H1 (cell line): ENCODE measurements around the gene BIN1. TPM values are rescaled to one million over a fixed set of nuclear protein-coding genes. Genes with fewer than 3 reads are reported as not detected.
A peak's percentile ranks its signal among the peaks of the same experiment; 100 is the strongest.

Experiments
- CTCF ChIA-PET: fragments of 300-600 bp; sonication (Branson Sonifier 250); formaldehyde crosslinking; loops from one replicate; lab custom pipeline; 2021; ENCODE audit not compliant: partially characterized antibody; lab: Charles Lee
- POLR2A ChIA-PET: fragments of 300-600 bp; sonication (Branson Sonifier 250); formaldehyde crosslinking; loops from one replicate; lab custom pipeline; 2021; ENCODE audit warnings: inconsistent platforms; ENCODE audit not compliant: partially characterized antibody; lab: Charles Lee
- DNase-seq, 2 experiments: peaks; one replicate each; pipeline versions ENCODE4 v3.0.0 to v3.0.0-alpha.2; 2010 to 2022; ENCODE audit warnings: low spot score in 2 of 2, low read depth in 1 of 2, mixed read lengths in 1 of 2
- FAIRE-seq: peaks from 2 replicates; lab custom pipeline; 2011; peaks lifted over from hg19 to GRCh38; lab: Jason Lieb, UNC
- H2AFZ ChIP-seq: 2 replicates; pipeline ENCODE4 v1.8.1; 2012; ENCODE audit warnings: low read length, inconsistent platforms
- H2AK5ac ChIP-seq: 2 replicates; pipeline ENCODE4 v1.6.1; 2013; ENCODE audit warnings: low read depth, low read length
- H2BK120ac ChIP-seq: replicated peaks from 2 replicates; pipeline ENCODE3; 2013; ENCODE audit warnings: low read depth, low read length, inconsistent platforms
- H2BK12ac ChIP-seq: 2 replicates; pipeline ENCODE4 v1.6.1; 2013; ENCODE audit warnings: low read depth, low read length
- H2BK15ac ChIP-seq: 2 replicates; pipeline ENCODE4 v1.6.1; 2013; ENCODE audit warnings: low read length
- H2BK20ac ChIP-seq: 2 replicates; pipeline ENCODE4 v1.6.1; 2013; ENCODE audit warnings: low read length
- H2BK5ac ChIP-seq: 2 replicates; pipeline ENCODE4 v1.6.1; 2013; ENCODE audit warnings: low read depth, low read length
- H3K14ac ChIP-seq: 2 replicates; pipeline ENCODE4 v1.6.1; 2013; ENCODE audit warnings: inconsistent platforms; ENCODE audit not compliant: insufficient read length
- H3K18ac ChIP-seq: 2 replicates; pipeline ENCODE4 v1.6.1; 2013; ENCODE audit warnings: low read length; ENCODE audit errors: extremely low read depth
- H3K23ac ChIP-seq: 2 replicates; pipeline ENCODE4 v1.6.1; 2013; ENCODE audit warnings: inconsistent platforms; ENCODE audit not compliant: insufficient read length
- H3K23me2 ChIP-seq: 2 replicates; pipeline ENCODE4 v1.6.1; 2013; ENCODE audit warnings: low read depth, low read length
- H3K27ac ChIP-seq: 2 replicates; pipeline ENCODE4 v1.6.1; 2011; ENCODE audit warnings: low read depth, low read length, inconsistent platforms
- H3K27me3 ChIP-seq, 4 experiments: replicated peaks in 1 of 4; 1 replicate in 1 of 4; 2 replicates in 3 of 4; pipeline versions ENCODE4 v1.6.1 to v1.8.1; 2011 to 2013; ENCODE audit warnings: low read length in 3 of 4, mild to moderate bottlenecking in 3 of 4, inconsistent platforms in 2 of 4, mixed read lengths in 2 of 4, moderate library complexity in 1 of 4; ENCODE audit not compliant: control insufficient read depth in 3 of 4, insufficient read depth in 3 of 4; ENCODE audit errors: extremely low read depth in 1 of 4
- H3K36me3 ChIP-seq, 4 experiments: 2 replicates each; pipeline versions ENCODE4 v1.6.1 to v1.8.1; 2011 to 2013; ENCODE audit warnings: mild to moderate bottlenecking in 4 of 4, low read length in 3 of 4, moderate library complexity in 2 of 4, control low read depth in 1 of 4, inconsistent platforms in 1 of 4; ENCODE audit not compliant: insufficient read depth in 4 of 4, control insufficient read depth in 2 of 4
- H3K4ac ChIP-seq: replicated peaks from 2 replicates; pipeline ENCODE3; 2013; ENCODE audit warnings: low read length, low read depth, mixed read lengths, inconsistent platforms; ENCODE audit not compliant: insufficient read length
- H3K4me1 ChIP-seq, 4 experiments: replicated peaks in 1 of 4; 1 replicate in 1 of 4; 2 replicates in 3 of 4; pipeline versions ENCODE4 v1.6.1 to v1.8.1; 2011 to 2013; ENCODE audit warnings: low read length in 3 of 4, inconsistent platforms in 2 of 4, mixed read lengths in 1 of 4; ENCODE audit not compliant: insufficient read depth in 4 of 4, control insufficient read depth in 3 of 4
- H3K4me2 ChIP-seq, 2 experiments: 2 replicates each; pipeline versions ENCODE4 v1.6.1 to v1.8.1; 2011 to 2013; ENCODE audit warnings: low read depth in 2 of 2, low read length in 2 of 2, control low read depth in 1 of 2, inconsistent platforms in 1 of 2, mild to moderate bottlenecking in 1 of 2; ENCODE audit not compliant: insufficient read depth in 1 of 2
- H3K4me3 ChIP-seq, 4 experiments: fragments of 200-600, 300-600 bp in 1 of 4; sonication (generic), shearing (Covaris generic), sonication (Bioruptor Twin) in 1 of 4; 2 replicates each; pipeline versions ENCODE4 v1.5.1 to v1.8.1; 2011 to 2016; ENCODE audit warnings: low read length in 4 of 4, low read depth in 3 of 4, control low read depth in 2 of 4, inconsistent platforms in 2 of 4, mild to moderate bottlenecking in 2 of 4, mixed read lengths in 1 of 4, moderate library complexity in 1 of 4; ENCODE audit not compliant: insufficient read depth in 2 of 4; ENCODE audit errors: extremely low read depth in 1 of 4
- H3K56ac ChIP-seq: replicated peaks from 2 replicates; pipeline ENCODE3; 2013; ENCODE audit warnings: low read depth, mild to moderate bottlenecking, mixed read lengths, low read length, inconsistent platforms; ENCODE audit not compliant: insufficient read length
- H3K79me1 ChIP-seq: 2 replicates; pipeline ENCODE4 v1.6.1; 2013; ENCODE audit warnings: low read depth, low read length, control low read depth
- H3K79me2 ChIP-seq, 2 experiments: 2 replicates each; pipeline versions ENCODE4 v1.6.1 to v1.8.1; 2012 to 2013; ENCODE audit warnings: low read length in 2 of 2, mild to moderate bottlenecking in 2 of 2, inconsistent platforms in 1 of 2; ENCODE audit not compliant: insufficient read depth in 2 of 2, control insufficient read depth in 1 of 2
- H3K9ac ChIP-seq, 4 experiments: replicated peaks in 1 of 4; 1 replicate in 1 of 4; 2 replicates in 3 of 4; pipeline versions ENCODE4 v1.6.1 to v1.8.1; 2011 to 2013; ENCODE audit warnings: low read depth in 3 of 4, low read length in 3 of 4, control low read depth in 2 of 4, mild to moderate bottlenecking in 2 of 4, moderate library complexity in 2 of 4, inconsistent platforms in 1 of 4; ENCODE audit errors: extremely low read depth in 1 of 4
- H3K9me3 ChIP-seq, 2 experiments: 2 replicates each; pipeline versions ENCODE4 v1.6.1 to v1.8.1; 2012 to 2013; ENCODE audit warnings: mild to moderate bottlenecking in 2 of 2, moderate library complexity in 2 of 2, control low read depth in 1 of 2, inconsistent platforms in 1 of 2, low read depth in 1 of 2, low read length in 1 of 2, mixed read lengths in 1 of 2; ENCODE audit not compliant: insufficient read depth in 2 of 2
- H4K20me1 ChIP-seq, 2 experiments: replicated peaks in 1 of 2; 2 replicates each; pipeline versions ENCODE3 to v1.8.1; 2011 to 2013; ENCODE audit warnings: inconsistent platforms in 2 of 2, low read length in 2 of 2, mild to moderate bottlenecking in 1 of 2; ENCODE audit not compliant: insufficient read depth in 2 of 2, control insufficient read depth in 1 of 2
- H4K5ac ChIP-seq: 2 replicates; pipeline ENCODE4 v1.6.1; 2013; ENCODE audit warnings: low read length, low read depth, mixed read lengths, inconsistent platforms; ENCODE audit not compliant: insufficient read length
- H4K8ac ChIP-seq: 2 replicates; pipeline ENCODE4 v1.8.0; 2013; ENCODE audit warnings: mild to moderate bottlenecking, moderate library complexity, low read length, inconsistent platforms; ENCODE audit not compliant: insufficient read depth; ENCODE audit errors: extremely low read depth
- H4K91ac ChIP-seq: replicated peaks from 2 replicates; pipeline ENCODE3; 2013; ENCODE audit warnings: low read length, mixed read lengths, inconsistent platforms; ENCODE audit not compliant: insufficient read length
- BRCA1 ChIP-seq: IDR thresholded peaks from 2 replicates; pipeline ENCODE4 v1.6.1; 2012; ENCODE audit warnings: low read depth, low read length, improper control_type of control experiment
- EP300 ChIP-seq, 2 experiments: IDR thresholded peaks; 1 replicate in 1 of 2; 2 replicates in 1 of 2; pipeline ENCODE4 v1.6.1; 2011 to 2012; ENCODE audit warnings: low read depth in 2 of 2, low read length in 2 of 2, mild to moderate bottlenecking in 2 of 2, borderline replicate concordance in 1 of 2, inconsistent platforms in 1 of 2, moderate library complexity in 1 of 2
- GTF2F1 ChIP-seq: IDR thresholded peaks from 2 replicates; pipeline ENCODE4 v1.6.1; 2012; ENCODE audit warnings: low read depth, low read length, improper control_type of control experiment, borderline replicate concordance
- JUND ChIP-seq: IDR thresholded peaks from 2 replicates; pipeline ENCODE4 v1.6.1; 2011; ENCODE audit warnings: mild to moderate bottlenecking, improper control_type of control experiment, low read length
- SAP30 ChIP-seq: fragments of 300-600 bp; sonication (generic); IDR thresholded peaks from 2 replicates; pipeline ENCODE4 v1.7.1; 2012; ENCODE audit warnings: low read length, moderate library complexity, mild to moderate bottlenecking, inconsistent platforms; ENCODE audit not compliant: insufficient read depth, insufficient replicate concordance
- TAF7 ChIP-seq: optimal IDR thresholded peaks from 2 replicates; pipeline ENCODE3; 2011; ENCODE audit warnings: low read depth, mild to moderate bottlenecking, inconsistent platforms, low read length, moderate library complexity, borderline replicate concordance
- WGBS, 2 experiments: shearing (Covaris generic) in 1 of 2; methylation state at CpG; one replicate each; pipeline versions ENCODE4 v1.1.6 to v1.1.7; 2013 to 2015; ENCODE audit warnings: low lambda C conversion rate in 2 of 2, mixed read lengths in 2 of 2, inconsistent platforms in 1 of 2, low coverage in 1 of 2, missing lambda C conversion rate in 1 of 2; ENCODE audit not compliant: insufficient replicate concordance in 2 of 2, insufficient coverage in 1 of 2, insufficient read length in 1 of 2; ENCODE audit errors: extremely low coverage in 1 of 2, missing lambda C conversion rate in 1 of 2; 5-methylcytosine and 5-hydroxymethylcytosine counted together
- polyA plus RNA-seq, 7 experiments: library from polyadenylated mRNA; depleted of rRNA in 3 of 7; stranded (reverse) in 5 of 7; unstranded in 2 of 7; fragments of >200 nt in 5 of 7; fragments of 200-250 nt in 2 of 7; gene quantifications; 1 replicate in 5 of 7; 2 replicates in 1 of 7; 4 replicates in 1 of 7; pipeline versions ENCODE4 v1.2.1 to v1.2.3, GENCODE V29; 2011 to 2013; ENCODE audit warnings: missing spikeins in 2 of 7, mixed read lengths in 2 of 7
- total RNA-seq: library from RNA; stranded (reverse); fragmentation: NEBNext Ultra II Directional; extraction: Animal tissue kit (Norgen Biotek cat#: 25700); gene quantifications from 2 replicates; pipeline ENCODE4 v1.2.1, GENCODE V29; 2021
- TF ChIP-seq, protein P1 (sequence below): IDR thresholded peaks from 2 replicates; pipeline ENCODE4 v1.6.1; 2012; ENCODE audit warnings: inconsistent platforms
- TF ChIP-seq, protein P2 (sequence below): IDR thresholded peaks from 2 replicates; pipeline ENCODE4 v1.6.1; 2011; ENCODE audit warnings: low read length, improper control_type of control experiment

Gene BIN1
- total and polyA plus RNA-seq, 2 of the 8 experiments (the other 6 are each of a cell fraction or from before 2014, with no cell fraction given), result 23.6 to 35.6 TPM

DNA sequence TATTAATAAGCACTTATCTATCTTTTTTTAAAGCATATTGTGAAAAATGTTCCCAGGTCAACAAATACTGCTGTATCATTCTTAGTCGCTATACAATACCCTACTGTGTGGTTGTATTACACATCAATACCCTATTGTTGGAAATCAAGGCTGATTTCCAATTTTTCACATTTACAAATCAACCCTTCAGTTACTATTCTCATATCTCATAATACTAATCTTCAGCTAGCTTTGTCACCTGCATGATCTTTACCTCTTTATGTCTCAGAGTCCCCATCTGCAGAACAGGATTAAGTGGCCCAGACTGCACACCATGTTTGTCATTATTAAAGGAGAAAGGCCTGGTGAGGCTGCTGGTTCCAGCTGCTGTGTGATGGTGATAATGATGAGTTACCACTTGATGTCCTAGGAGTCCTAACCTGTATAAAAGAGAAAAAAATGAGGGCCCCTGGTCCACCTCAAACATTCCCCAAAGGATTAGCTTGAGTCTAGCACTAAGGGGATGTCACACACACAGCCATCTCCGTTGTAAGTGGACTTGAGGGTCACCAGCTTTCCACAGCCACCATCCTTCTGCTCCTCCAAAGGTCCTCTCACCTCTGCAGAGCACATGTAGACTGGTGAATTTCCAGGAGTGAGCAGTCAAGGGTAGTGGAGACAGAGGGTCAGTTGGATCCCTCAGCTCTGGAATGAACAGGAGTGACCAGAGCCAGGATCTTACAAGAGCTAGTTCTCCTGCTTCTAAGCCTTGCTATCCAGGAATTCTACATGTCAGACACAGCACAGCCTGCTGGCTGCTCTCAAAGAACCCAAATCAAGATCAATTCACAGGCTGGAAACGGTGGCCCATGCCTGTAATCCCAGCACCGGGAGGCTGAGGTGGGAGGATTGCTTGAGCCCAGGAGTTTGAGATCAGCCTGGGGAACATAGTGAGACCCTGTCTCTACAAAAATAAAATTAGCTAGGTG, 36.0 kb upstream of the BIN1 start:
- CTCF ChIA-PET, result interaction anchor here (0.8 to 1.7 kb wide), 8 partner anchors 11 to 75 kb away, joined by 3 to 5 read pairs (median 4); no protein-coding TSS in a partner anchor
- TF ChIP-seq JUND, result no peak
- TF ChIP-seq, protein P1, sequence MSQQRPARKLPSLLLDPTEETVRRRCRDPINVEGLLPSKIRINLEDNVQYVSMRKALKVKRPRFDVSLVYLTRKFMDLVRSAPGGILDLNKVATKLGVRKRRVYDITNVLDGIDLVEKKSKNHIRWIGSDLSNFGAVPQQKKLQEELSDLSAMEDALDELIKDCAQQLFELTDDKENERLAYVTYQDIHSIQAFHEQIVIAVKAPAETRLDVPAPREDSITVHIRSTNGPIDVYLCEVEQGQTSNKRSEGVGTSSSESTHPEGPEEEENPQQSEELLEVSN, result no peak
- no peak for TF ChIP-seq SAP30
- TF ChIP-seq GTF2F1, result no peak
- TF ChIP-seq EP300 (IDR thresholded peaks at IDR 0.05; ENCODE audit: borderline replicate concordance in 1 of 2, low read depth in 2 of 2, low read length in 2 of 2), result no peak
- no peak for TF ChIP-seq TAF7
- TF ChIP-seq BRCA1, result no peak
- TF ChIP-seq, protein P2, sequence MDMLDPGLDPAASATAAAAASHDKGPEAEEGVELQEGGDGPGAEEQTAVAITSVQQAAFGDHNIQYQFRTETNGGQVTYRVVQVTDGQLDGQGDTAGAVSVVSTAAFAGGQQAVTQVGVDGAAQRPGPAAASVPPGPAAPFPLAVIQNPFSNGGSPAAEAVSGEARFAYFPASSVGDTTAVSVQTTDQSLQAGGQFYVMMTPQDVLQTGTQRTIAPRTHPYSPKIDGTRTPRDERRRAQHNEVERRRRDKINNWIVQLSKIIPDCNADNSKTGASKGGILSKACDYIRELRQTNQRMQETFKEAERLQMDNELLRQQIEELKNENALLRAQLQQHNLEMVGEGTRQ, result no peak

More for the DNA sequence above, 36.0 kb upstream of the BIN1 start:
- Histone ChIP-seq H4K5ac (no peak overlapping the region), H4K8ac (no peak overlapping the region), H3K23ac (no peak overlapping the region), H3K23me2 (no peaks in the 10 kb centered on the region), H3K27ac (no peak overlapping the region), H2BK5ac (no peak overlapping the region), H3K36me3 (no peaks in the 10 kb centered on the region), H3K27me3 (0 out of 7 replicates have a peak, but pooled peaks cover 0 to 2% (median 0%) of the 10 kb centered on the region in 4 experiments), H3K4ac (no peak overlapping the region), H3K4me1 (0 out of 7 replicates have a peak, but pooled peaks cover 0 to 1% (median 0%) of the 10 kb centered on the region in 4 experiments), H2BK20ac (no peak overlapping the region), H3K4me2 (no peak overlapping the region), H4K91ac (no peak overlapping the region), H3K56ac (no peak overlapping the region), H2BK12ac (no peak overlapping the region), H3K9ac (no peak overlapping the region), H3K79me1 (no peaks in the 10 kb centered on the region), H3K18ac (no peak overlapping the region), H2AFZ (0 out of 2 replicates have a peak overlapping the region, but pooled peaks have one; percentile 5), H2BK15ac (no peak overlapping the region), H2AK5ac (no peak overlapping the region), H2BK120ac (no peak overlapping the region), H3K9me3 (0 out of 4 replicates have a peak, but pooled peaks cover 0 to 6% of the 10 kb centered on the region in 2 experiments), H3K14ac (no peak overlapping the region), H4K20me1 (no peaks in the 10 kb centered on the region), H3K4me3 (no peak overlapping the region), H3K79me2 (no peaks in the 10 kb centered on the region)
- DNase-seq, result peak in 1 of 2 experiments; percentile 33
- POLR2A ChIA-PET, result no interaction called here
- 79% methylated on average over 4 of the region's 4 CpGs; no CpG with 5 or more reads in 1 of the 2 experiments for WGBS, 2 experiments
- FAIRE-seq, result no peak
